ENCODE data around the gene PAK6. TPM values are rescaled to one million over a fixed set of nuclear protein-coding genes. Genes with fewer than 3 reads are reported as not detected.

PAK6 gene
- polyA plus RNA-seq, 1 experiment = not detected

DNA sequence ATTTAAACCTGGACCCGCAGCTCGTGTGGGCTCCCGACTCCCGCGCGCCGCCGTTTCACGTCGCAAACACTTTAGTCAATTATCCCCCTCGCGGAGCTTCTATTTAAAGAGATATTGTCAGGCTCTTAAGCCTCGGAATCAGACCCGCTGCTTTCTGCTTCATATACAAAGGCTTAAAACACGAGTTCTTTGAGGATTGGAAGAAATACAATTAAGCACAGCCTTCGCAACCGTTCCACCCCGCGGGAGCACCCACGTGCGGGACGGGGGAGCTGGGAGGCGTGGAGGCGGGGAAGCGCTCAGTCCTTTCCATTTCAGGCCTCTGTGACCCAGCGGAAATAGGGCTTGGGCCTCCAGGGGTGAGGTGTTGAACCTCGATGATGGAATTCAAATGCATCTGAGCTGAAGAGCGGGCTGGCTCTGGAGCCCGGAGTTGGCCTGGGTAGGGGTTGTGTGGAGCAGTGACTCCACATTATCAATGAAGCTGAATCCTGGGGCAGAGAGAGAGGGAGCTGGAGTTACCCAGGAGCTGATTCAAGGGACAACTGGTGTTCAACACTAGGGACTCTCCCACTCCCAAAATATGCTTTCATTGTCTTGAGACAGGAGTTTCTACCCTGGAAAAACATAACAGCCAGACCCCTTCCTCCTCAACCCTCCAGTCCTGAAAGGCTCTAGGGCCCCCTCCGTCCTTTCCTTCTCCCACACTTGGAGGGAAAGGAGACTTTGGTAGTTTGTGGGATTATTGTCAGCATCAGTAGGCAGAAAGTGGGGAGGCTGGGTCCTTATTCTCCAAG, 41.6 kb downstream of the PAK6 start:
- TF ChIP-seq, protein P1, sequence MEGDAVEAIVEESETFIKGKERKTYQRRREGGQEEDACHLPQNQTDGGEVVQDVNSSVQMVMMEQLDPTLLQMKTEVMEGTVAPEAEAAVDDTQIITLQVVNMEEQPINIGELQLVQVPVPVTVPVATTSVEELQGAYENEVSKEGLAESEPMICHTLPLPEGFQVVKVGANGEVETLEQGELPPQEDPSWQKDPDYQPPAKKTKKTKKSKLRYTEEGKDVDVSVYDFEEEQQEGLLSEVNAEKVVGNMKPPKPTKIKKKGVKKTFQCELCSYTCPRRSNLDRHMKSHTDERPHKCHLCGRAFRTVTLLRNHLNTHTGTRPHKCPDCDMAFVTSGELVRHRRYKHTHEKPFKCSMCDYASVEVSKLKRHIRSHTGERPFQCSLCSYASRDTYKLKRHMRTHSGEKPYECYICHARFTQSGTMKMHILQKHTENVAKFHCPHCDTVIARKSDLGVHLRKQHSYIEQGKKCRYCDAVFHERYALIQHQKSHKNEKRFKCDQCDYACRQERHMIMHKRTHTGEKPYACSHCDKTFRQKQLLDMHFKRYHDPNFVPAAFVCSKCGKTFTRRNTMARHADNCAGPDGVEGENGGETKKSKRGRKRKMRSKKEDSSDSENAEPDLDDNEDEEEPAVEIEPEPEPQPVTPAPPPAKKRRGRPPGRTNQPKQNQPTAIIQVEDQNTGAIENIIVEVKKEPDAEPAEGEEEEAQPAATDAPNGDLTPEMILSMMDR (IDR thresholded peaks at IDR 0.05; ENCODE audit: low read depth, low read length) = no peak
- H3K9me3 ChIP-seq (ENCODE audit: control insufficient read depth, insufficient read depth, low read length) = peaks cover 7% of the 10 kb centered on the region; the same call in 1 of the 2 replicates
- H3K27ac ChIP-seq (ENCODE audit: low read depth, low read length) = no peak overlapping the region
- ChIA-PET CTCF (interaction anchor here (0.8 to 12.2 kb wide), 12 partner anchors 9 to 143 kb away, joined by 3 to 670 read pairs (median 8); partner anchors contain the start of genes PAK6 and PLCB2), POLR2A (interaction anchor here (0.8 kb wide), 1 partner anchor 11 kb away, joined by 3 read pairs; no protein-coding TSS in a partner anchor)
- no peak for DNase-seq (ENCODE audit: low read depth, low spot score)
- no peak overlapping the region for H3K4me3 ChIP-seq (ENCODE audit: low read depth, low read length)
- H3K27me3 ChIP-seq (ENCODE audit: control insufficient read depth, insufficient read depth, low read length) = peaks cover 74% of the 10 kb centered on the region

DNA sequence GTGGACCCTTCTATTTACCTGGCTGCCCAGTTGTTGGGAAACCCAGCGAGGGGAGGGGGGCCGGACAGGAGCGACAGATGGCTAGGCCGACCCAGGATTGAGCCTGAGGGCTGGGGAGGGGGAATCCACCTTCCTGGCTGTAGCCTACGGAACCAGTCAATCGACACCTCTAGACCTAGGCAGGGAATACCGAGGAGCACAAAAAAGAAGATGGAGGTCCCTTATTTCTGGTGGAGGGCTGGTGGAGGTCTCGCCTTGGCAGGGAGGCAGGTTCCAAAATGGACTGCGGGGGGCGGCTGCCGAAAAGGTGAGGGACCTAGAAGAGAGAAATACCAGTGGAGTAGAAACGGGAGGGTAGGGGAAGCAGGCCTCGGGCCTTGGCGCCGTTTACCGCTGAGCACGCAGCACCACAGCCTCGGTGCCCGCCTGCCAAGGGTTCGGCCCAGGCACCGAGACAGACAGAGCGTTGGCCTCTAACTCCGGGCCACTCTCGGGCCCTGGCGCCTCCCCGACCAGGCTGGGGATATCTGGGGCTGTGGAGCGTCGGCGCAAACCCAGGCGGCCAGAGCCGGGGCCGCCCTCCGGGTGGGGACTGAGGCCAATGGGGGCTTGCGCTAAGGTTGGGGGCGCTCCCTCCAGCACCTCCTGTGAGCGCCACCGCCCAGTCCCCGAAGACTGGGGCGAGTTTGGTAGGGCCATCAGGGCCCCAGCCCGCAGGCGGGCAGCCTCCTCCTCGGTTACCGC, 42.4 kb downstream of the PAK6 start:
- ChIA-PET CTCF (interaction anchor here (0.9 to 12.2 kb wide), 5 partner anchors 8 to 142 kb away, joined by 3 to 670 read pairs (median 26); partner anchors contain the start of gene PLCB2), POLR2A (interaction anchor here (0.8 kb wide), 1 partner anchor 10 kb away, joined by 3 read pairs; no protein-coding TSS in a partner anchor)
- TF ChIP-seq, protein P1 (IDR thresholded peaks at IDR 0.05; ENCODE audit: low read depth, low read length) = no peak
- Histone ChIP-seq H3K27me3 (ENCODE audit: control insufficient read depth, insufficient read depth, low read length) (peaks cover 74% of the 10 kb centered on the region), H3K9me3 (ENCODE audit: control insufficient read depth, insufficient read depth, low read length) (peaks cover 7% of the 10 kb centered on the region; the same call in 1 of the 2 replicates), H3K27ac (ENCODE audit: low read depth, low read length) (no peak overlapping the region), H3K4me3 (ENCODE audit: low read depth, low read length) (no peak overlapping the region)
- DNase-seq (ENCODE audit: low read depth, low spot score) = no peak

DNA sequence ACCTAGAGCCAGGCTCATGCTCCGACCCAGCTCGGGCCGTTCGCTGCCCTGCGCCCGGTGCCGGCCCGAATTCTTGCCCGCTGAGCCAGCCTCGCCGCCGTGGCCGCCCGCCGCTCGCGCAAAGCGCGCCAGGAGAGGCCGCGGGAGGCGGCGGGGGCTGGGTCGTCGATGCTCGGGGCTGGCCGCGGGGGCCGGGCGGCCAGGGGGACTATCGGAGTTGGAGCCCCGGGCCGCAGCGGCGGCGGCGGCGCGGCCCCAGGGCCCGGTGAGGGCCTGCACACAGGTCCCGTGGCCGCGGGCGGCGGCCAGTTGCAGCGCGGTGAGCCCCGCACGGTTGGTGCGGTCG, 42.9 kb downstream of the PAK6 start:
- CTCF ChIA-PET = no interaction called here
- POLR2A ChIA-PET = no interaction called here

DNA sequence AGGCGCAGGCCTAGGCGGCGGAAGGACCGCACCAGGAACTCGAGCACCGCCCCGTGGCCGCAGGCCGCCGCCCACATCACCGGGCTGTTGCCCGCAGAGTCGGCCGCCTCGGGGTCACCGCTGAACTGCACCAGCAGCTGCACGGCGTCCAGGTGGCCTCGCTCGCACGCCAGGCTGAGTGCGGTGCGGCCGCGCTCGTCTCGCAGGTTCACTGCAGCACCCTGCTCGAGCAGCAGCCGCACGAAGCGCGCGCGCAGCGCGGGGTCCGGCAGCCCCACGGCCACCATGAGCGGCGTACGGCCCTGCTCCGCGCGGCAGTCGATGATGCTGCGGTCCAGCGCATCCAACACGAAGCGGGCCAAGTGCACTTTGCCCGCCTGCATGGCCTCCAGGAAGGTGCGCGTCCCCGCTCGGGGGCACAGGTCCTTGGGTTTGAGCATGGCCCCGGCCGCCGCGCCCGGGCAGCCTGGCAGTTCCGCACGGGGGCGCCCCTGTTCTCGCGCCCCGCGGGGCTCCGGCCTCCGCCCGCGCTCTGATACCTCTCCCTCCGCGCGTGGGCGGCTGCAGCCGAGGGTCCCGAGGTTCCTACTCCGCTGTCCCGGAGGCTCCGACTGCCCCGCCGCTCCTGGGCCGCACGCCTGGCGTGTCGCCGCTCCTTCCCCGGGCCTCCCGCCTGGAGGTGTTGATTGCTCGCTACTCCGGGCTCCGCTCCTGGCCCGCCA, 43.4 kb downstream of the PAK6 start:
- no peak for DNase-seq (ENCODE audit: low read depth, low spot score)
- peaks cover 77% of the 10 kb centered on the region for H3K27me3 ChIP-seq (ENCODE audit: control insufficient read depth, insufficient read depth, low read length)
- H3K9me3 ChIP-seq (ENCODE audit: control insufficient read depth, insufficient read depth, low read length) = peaks cover 7% of the 10 kb centered on the region; the same call in 1 of the 2 replicates
- no peak overlapping the region for H3K27ac ChIP-seq (ENCODE audit: low read depth, low read length)
- TF ChIP-seq, protein P1 (IDR thresholded peaks at IDR 0.05; ENCODE audit: low read depth, low read length) = peak; percentile 14; the same call in 1 of the 2 replicates
- peak overlapping the region; percentile 44 for H3K4me3 ChIP-seq (ENCODE audit: low read depth, low read length)
- CTCF ChIA-PET = no interaction called here
- POLR2A ChIA-PET = no interaction called here

More for the DNA sequence above, 42.9 kb downstream of the PAK6 start:
- peaks cover 7% of the 10 kb centered on the region; the same call in 1 of the 2 replicates for H3K9me3 ChIP-seq (ENCODE audit: control insufficient read depth, insufficient read depth, low read length)
- TF ChIP-seq, protein P1 (IDR thresholded peaks at IDR 0.05; ENCODE audit: low read depth, low read length) = no peak
- peaks cover 78% of the 10 kb centered on the region for H3K27me3 ChIP-seq (ENCODE audit: control insufficient read depth, insufficient read depth, low read length)
- DNase-seq (ENCODE audit: low read depth, low spot score) = no peak
- peak overlapping the region; percentile 44; the same call in 1 of the 2 replicates for H3K4me3 ChIP-seq (ENCODE audit: low read depth, low read length)
- no peak overlapping the region for H3K27ac ChIP-seq (ENCODE audit: low read depth, low read length)
